HAP-1 (cell line): Measurements from ENCODE around the gene SPRED2.

Experiments used
- DNase-seq, 2 experiments: peaks; one replicate each; pipeline ENCODE4 v3.0.0-alpha.2; 2016 to 2020; ENCODE audit warnings: low spot score in 2 of 2
- H3K27me3 ChIP-seq: fragments of 250-450 bp; sonication (Bioruptor Pico); 2 replicates; pipeline ENCODE4 v1.5.1; 2020; ENCODE audit warnings: low read depth, mild to moderate bottlenecking, moderate library complexity
- H3K36me3 ChIP-seq: fragments of 250-450 bp; sonication (Bioruptor Pico); replicated peaks from 2 replicates; pipeline ENCODE4 v1.5.1; 2020; ENCODE audit warnings: mild to moderate bottlenecking
- H3K4me1 ChIP-seq: fragments of 250-450 bp; sonication (Bioruptor Pico); 2 replicates; pipeline ENCODE4 v1.5.1; 2020; ENCODE audit warnings: mild to moderate bottlenecking
- H3K4me3 ChIP-seq: fragments of 250-450 bp; sonication (Bioruptor Pico); 2 replicates; pipeline ENCODE4 v1.5.1; 2020; ENCODE audit warnings: mild to moderate bottlenecking, moderate library complexity
- H3K9me3 ChIP-seq: fragments of 250-450 bp; sonication (Bioruptor Pico); 2 replicates; pipeline ENCODE4 v1.5.1; 2020; ENCODE audit warnings: mild to moderate bottlenecking, moderate library complexity
- in situ Hi-C: fragments of 300-500 bp; cut with MboI; formaldehyde crosslinking; loops from 3 replicates; pipeline ENCODE4 v1.14.3; 2020; ENCODE audit warnings: low sequenced_read_pairs, inconsistent platforms, mixed read lengths

The SPRED2 gene

GRCh38 chr2:65353927-65354326 lies 78.5 kb downstream of the SPRED2 start:
- no peak for DNase-seq
- peaks cover 26% of the 10 kb centered on the region for H3K4me1 ChIP-seq
- H3K9me3 ChIP-seq = no peaks in the 10 kb centered on the region
- H3K36me3 ChIP-seq = no peaks in the 10 kb centered on the region
- in situ Hi-C loops = no loop called here
- H3K4me3 ChIP-seq = no peak overlapping the region
- H3K27me3 ChIP-seq = no peaks in the 10 kb centered on the region

- peak in 1 of 2 experiments; percentile 26 for DNase-seq
- Histone ChIP-seq H3K4me1 (peaks cover 26% of the 10 kb centered on the region), H3K4me3 (no peak overlapping the region), H3K27me3 (no peaks in the 10 kb centered on the region), H3K36me3 (no peaks in the 10 kb centered on the region), H3K9me3 (no peaks in the 10 kb centered on the region)
- in situ Hi-C loops = no loop called here
These were observed 79.4 kb downstream of the SPRED2 start for GRCh38 chr2:65353046-65353445.

- in situ Hi-C loops = no loop called here
- no peak overlapping the region for H3K4me3 ChIP-seq
- peaks cover 26% of the 10 kb centered on the region for H3K4me1 ChIP-seq
- no peaks in the 10 kb centered on the region for H3K36me3 ChIP-seq
- no peak for DNase-seq
- H3K9me3 ChIP-seq = no peaks in the 10 kb centered on the region
- H3K27me3 ChIP-seq = no peaks in the 10 kb centered on the region
These were observed 80.3 kb downstream of the SPRED2 start for GRCh38 chr2:65351948-65352595.

DNA sequence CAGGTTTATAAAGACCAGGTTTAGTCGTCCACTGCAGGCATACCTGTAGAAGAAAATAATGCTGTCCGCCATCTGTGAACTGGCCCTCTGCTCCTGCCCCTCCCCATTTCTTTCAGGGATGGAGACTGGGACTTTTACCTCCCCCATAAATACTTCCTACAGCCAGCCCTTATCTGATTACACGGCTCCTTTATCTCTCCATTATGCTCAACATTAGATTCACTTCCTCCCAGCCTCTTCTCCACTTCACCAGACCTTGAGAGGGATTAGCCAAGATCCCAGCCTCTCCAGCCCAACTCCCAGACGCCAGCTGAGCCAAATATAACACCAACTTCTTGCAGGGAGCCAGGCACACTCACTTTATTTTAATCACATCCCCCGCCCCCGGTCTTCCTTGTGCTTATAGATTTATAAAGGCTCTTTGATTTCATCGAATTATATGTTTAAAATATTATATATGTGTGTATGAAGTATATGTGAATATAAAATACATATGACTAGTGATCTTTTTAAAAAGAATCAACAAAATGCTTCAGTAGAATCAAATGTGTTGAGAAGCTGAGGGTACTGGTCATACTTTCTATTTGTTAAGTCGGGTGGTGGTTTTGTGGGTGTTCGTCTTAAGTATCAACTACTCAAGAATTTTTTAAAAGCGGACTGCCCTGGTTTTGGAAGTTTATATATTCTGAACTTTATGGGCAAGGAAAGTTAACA lies 81.0 kb downstream of the SPRED2 start:
- H3K9me3 ChIP-seq = no peaks in the 10 kb centered on the region
- DNase-seq = peak; percentile 29 to 43
- peaks cover 26% of the 10 kb centered on the region for H3K4me1 ChIP-seq
- in situ Hi-C loops = no loop called here
- no peak overlapping the region for H3K4me3 ChIP-seq
- no peaks in the 10 kb centered on the region for H3K36me3 ChIP-seq
- H3K27me3 ChIP-seq = no peaks in the 10 kb centered on the region

DNA sequence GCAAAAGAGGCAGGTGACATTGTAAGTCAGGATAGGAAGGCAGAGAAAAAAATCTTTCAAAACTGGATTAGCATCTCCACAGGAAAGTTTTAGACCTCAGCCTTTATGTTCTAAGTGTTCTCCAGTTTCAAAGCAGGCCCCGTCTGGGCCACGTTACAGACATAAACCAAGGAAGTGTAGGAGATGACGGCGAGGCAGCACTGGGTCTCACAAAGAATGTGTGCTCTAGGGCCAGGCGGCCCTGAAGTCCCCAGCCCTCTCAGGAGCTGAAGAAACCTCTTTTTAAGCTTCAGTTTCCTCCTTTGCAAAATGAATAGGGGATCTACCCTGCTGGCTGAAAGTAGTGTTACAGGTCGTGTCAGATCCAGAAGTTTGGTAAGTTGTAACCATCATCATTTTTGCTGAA lies 81.7 kb downstream of the SPRED2 start:
- DNase-seq = peak in 1 of 2 experiments; percentile 34
- Histone ChIP-seq H3K4me1 (peaks cover 26% of the 10 kb centered on the region), H3K27me3 (no peaks in the 10 kb centered on the region), H3K36me3 (no peaks in the 10 kb centered on the region), H3K9me3 (no peaks in the 10 kb centered on the region), H3K4me3 (no peak overlapping the region)
- in situ Hi-C loops = no loop called here

DNA sequence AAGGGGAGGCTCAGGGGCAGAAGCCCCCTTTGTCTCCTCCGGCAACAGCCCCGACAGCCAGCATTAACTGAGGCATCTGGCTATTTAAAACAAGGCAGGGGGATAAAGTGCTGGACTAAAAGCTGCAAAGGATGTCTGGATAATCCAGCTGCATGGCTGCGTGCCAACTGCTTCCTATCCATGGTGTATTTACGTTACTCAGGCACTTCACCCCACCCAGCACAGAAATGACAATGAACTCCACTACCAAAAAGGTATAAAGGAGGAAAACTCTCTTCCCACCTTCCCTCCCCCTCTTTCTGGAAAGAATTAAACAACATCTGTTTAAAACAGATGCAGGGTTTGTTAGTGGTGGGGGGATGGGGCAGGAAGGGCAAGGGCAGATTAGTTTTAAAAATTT lies 82.5 kb downstream of the SPRED2 start:
- in situ Hi-C loops = no loop called here
- no peaks in the 10 kb centered on the region for H3K27me3 ChIP-seq
- peak; percentile 88 to 93 for DNase-seq
- H3K4me3 ChIP-seq = no peak overlapping the region
- peaks cover 26% of the 10 kb centered on the region for H3K4me1 ChIP-seq
- H3K9me3 ChIP-seq = no peaks in the 10 kb centered on the region
- H3K36me3 ChIP-seq = no peaks in the 10 kb centered on the region

- H3K9me3 ChIP-seq = no peaks in the 10 kb centered on the region
- in situ Hi-C loops = no loop called here
These were observed 84.5 kb downstream of the SPRED2 start for GRCh38 chr2:65347913-65348312.

GRCh38 chr2:65345631-65346030 lies 86.8 kb downstream of the SPRED2 start:
- Histone ChIP-seq H3K4me3 (no peak overlapping the region), H3K36me3 (peaks cover 7% of the 10 kb centered on the region; the same call in 1 of the 2 replicates), H3K27me3 (no peaks in the 10 kb centered on the region), H3K9me3 (no peaks in the 10 kb centered on the region), H3K4me1 (peaks cover 14% of the 10 kb centered on the region)
- DNase-seq = no peak
- in situ Hi-C loops = no loop called here

More at GRCh38 chr2:65347913-65348312, 84.5 kb downstream of the SPRED2 start:
- no peaks in the 10 kb centered on the region for H3K27me3 ChIP-seq
- no peak overlapping the region for H3K4me3 ChIP-seq
- H3K4me1 ChIP-seq = peaks cover 26% of the 10 kb centered on the region
- DNase-seq = no peak
- H3K36me3 ChIP-seq = 0 out of 2 replicates have a peak, but pooled peaks cover 1% of the 10 kb centered on the region

- DNase-seq = no peak
- no peak overlapping the region for H3K4me3 ChIP-seq
- peaks cover 6% of the 10 kb centered on the region for H3K4me1 ChIP-seq
These were observed 87.7 kb downstream of the SPRED2 start for GRCh38 chr2:65344689-65345088.

DNA sequence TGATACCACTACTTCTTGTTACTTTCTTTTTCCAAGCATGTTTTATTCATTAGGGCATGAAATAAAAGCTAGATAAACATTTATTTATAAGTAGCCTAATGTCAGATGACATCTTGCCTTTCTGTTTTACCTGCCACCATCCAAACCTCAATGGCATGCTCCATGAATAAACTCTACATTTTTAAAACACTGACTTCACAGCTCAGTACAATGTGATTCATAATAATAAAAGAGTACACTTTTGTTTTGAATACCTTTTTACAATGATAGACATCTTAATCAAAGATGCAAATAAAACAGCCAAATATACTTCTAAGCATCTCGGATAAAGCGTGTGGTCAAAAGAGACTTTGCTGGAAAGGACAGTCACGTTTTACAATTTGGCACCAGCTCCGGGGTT lies 88.2 kb downstream of the SPRED2 start:
- H3K9me3 ChIP-seq = no peaks in the 10 kb centered on the region
- no peaks in the 10 kb centered on the region for H3K27me3 ChIP-seq
- H3K4me1 ChIP-seq = peaks cover under 1% of the 10 kb centered on the region
- in situ Hi-C loops = no loop called here
- DNase-seq = no peak
- H3K36me3 ChIP-seq = peaks cover 7% of the 10 kb centered on the region; the same call in 1 of the 2 replicates
- no peak overlapping the region for H3K4me3 ChIP-seq

More at GRCh38 chr2:65344689-65345088, 87.7 kb downstream of the SPRED2 start:
- no peaks in the 10 kb centered on the region for H3K9me3 ChIP-seq
- peaks cover 7% of the 10 kb centered on the region; the same call in 1 of the 2 replicates for H3K36me3 ChIP-seq
- in situ Hi-C loops = no loop called here
- no peaks in the 10 kb centered on the region for H3K27me3 ChIP-seq

DNA sequence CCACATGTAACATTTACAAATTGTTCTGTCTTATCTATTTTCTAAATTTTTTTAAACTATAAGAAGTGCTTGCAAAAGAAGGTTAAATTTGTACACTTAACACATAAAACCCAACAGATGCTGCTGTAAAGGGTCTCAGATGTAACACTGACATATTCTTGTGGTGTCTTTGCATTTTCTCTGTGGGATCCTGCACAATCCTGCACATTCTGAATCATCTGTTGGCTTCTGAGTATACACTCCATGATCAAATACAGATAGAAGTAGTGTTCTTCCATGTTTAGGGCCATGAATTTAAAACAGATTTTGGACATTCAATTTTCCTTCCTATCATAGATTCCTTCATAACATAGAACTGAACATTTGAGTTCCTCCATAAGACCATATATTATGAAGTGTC lies 89.0 kb downstream of the SPRED2 start:
- in situ Hi-C loops = no loop called here
- Histone ChIP-seq H3K4me3 (no peak overlapping the region), H3K4me1 (no peaks in the 10 kb centered on the region), H3K9me3 (no peaks in the 10 kb centered on the region), H3K36me3 (peaks cover 7% of the 10 kb centered on the region; the same call in 1 of the 2 replicates), H3K27me3 (no peaks in the 10 kb centered on the region)
- no peak for DNase-seq

DNA sequence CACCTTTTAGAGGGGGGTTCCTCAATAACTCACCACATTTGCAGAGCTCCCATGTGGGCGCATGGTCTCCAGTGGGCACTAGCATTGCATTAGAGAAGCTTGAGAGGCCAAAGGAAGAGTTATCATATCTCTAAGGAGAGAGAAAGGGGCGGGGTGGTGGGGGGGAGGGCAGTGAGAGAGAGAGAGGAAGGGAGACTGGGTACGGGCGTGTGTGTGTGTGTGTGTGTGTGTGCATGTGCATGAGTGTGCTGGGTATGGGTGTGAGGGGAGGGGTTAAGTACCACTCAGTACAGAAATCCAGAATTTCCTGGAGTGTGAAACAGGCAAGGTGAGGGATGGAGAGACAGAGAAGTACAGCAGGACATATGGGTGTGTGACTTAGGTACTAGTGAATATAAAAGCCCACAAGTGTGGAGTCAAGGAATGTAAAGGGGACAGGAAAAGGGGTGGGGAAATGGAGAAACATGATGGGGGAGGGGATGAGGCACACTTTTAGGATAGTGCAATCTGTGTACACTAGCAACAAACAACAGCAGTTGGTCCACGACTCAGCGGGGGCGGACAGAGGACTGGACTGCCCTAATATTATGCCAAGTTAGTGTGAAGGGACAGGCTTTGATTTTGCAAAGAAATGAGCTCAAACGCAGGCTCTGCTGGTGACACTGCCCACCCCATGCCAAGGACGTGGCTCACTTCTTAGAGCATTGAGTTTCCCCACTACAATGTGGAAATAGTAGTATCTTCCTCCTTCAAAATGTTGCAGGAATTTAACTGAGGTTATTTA lies 91.3 kb downstream of the SPRED2 start:
- no peaks in the 10 kb centered on the region for H3K27me3 ChIP-seq
- H3K36me3 ChIP-seq = peaks cover 7% of the 10 kb centered on the region; the same call in 1 of the 2 replicates
- H3K4me1 ChIP-seq = no peaks in the 10 kb centered on the region
- no peak for DNase-seq
- H3K9me3 ChIP-seq = no peaks in the 10 kb centered on the region
- no peak overlapping the region for H3K4me3 ChIP-seq
- in situ Hi-C loops = no loop called here

DNA sequence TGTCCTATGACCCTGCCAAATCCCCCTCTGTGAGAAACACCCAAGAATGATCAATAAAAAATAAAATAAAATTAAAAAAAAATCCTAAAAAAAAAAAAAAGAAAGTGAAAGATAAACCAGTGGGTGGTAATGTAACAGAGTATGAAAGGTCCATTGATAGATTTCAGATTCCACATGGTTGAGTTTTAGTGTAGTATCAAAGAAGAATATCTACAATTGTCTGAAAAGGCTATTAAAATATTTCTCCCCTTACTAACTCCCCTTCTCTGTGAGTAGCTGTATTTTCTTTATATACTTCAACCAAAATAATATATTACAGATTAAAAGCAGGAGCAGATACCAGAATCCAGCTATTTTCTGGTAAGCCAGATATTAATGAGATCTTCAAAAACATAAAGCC lies 92.8 kb downstream of the SPRED2 start:
- in situ Hi-C loops = no loop called here
- Histone ChIP-seq H3K36me3 (peaks cover 7% of the 10 kb centered on the region; the same call in 1 of the 2 replicates), H3K9me3 (no peaks in the 10 kb centered on the region), H3K4me3 (no peak overlapping the region), H3K4me1 (no peaks in the 10 kb centered on the region), H3K27me3 (no peaks in the 10 kb centered on the region)
- no peak for DNase-seq
